CD4-positive, alpha-beta T cell (primary cell): ENCODE data around the gene NUP58. TPM values are rescaled to one million over a fixed set of nuclear protein-coding genes. Genes with fewer than 3 reads are reported as not detected.

Source experiments
- ATAC-seq: fragments of 200-7000 bp; cut with Tn5 transposase; one replicate; pipeline ENCODE4 v1.10.0; 2022; ENCODE audit warnings: mild to moderate bottlenecking; ENCODE audit not compliant: poor library complexity
- CTCF ChIA-PET: fragments of 350-600 bp; sonication (Branson Sonifier 250); formaldehyde crosslinking; loops from one replicate; lab custom pipeline; 2021; ENCODE audit warnings: antibody characterized with exemption, inconsistent platforms; lab: Charles Lee
- POLR2A ChIA-PET: fragments of 350-600 bp; sonication (Branson Sonifier 250); formaldehyde crosslinking; loops from one replicate; lab custom pipeline; 2021; ENCODE audit warnings: antibody characterized with exemption, inconsistent platforms; lab: Charles Lee
- DNase-seq, 14 experiments: peaks; one replicate each; pipeline ENCODE4 v3.0.0-alpha.2; 2013 to 2020; ENCODE audit warnings: mixed read lengths in 2 of 14
- H3K27ac ChIP-seq, 2 donors: one replicate each; pipeline versions ENCODE4 v1.5.1 to v1.7.0; 2013; ENCODE audit warnings: low read length in 2 of 2, low read depth in 1 of 2, mild to moderate bottlenecking in 1 of 2
- H3K27me3 ChIP-seq, 2 experiments: 1 replicate in 1 of 2; 2 replicates in 1 of 2; pipeline versions ENCODE4 v1.6.1 to v1.7.0; 2013; ENCODE audit warnings: low read length in 2 of 2, control low read depth in 1 of 2, mild to moderate bottlenecking in 1 of 2, moderate library complexity in 1 of 2; ENCODE audit not compliant: insufficient read depth in 2 of 2, control insufficient read depth in 1 of 2
- H3K36me3 ChIP-seq: one replicate; pipeline ENCODE4 v1.6.1; 2013; ENCODE audit warnings: low read length, control low read depth; ENCODE audit not compliant: insufficient read depth
- H3K4me1 ChIP-seq: one replicate; pipeline ENCODE4 v1.6.1; 2013; ENCODE audit warnings: low read length, control low read depth; ENCODE audit not compliant: insufficient read depth
- H3K4me3 ChIP-seq: one replicate; pipeline ENCODE4 v1.5.1; 2013; ENCODE audit warnings: mild to moderate bottlenecking, low read length, moderate library complexity
- H3K9me3 ChIP-seq, 2 experiments: 1 replicate in 1 of 2; 2 replicates in 1 of 2; pipeline versions ENCODE4 v1.6.1 to v1.7.0; 2013; ENCODE audit warnings: low read length in 2 of 2, mild to moderate bottlenecking in 2 of 2, control low read depth in 1 of 2, moderate library complexity in 1 of 2; ENCODE audit not compliant: control insufficient read depth in 1 of 2, insufficient read depth in 1 of 2
- H3K27ac Mint-ChIP-seq: one replicate; pipeline ENCODE4 v1.8.0; 2020; ENCODE audit warnings: mixed read lengths
- H3K27me3 Mint-ChIP-seq: one replicate; pipeline ENCODE4 v1.8.0; 2021; ENCODE audit warnings: mixed read lengths
- H3K36me3 Mint-ChIP-seq: one replicate; pipeline ENCODE4 v1.8.0; 2021; ENCODE audit warnings: low read depth, mixed read lengths
- H3K4me1 Mint-ChIP-seq: one replicate; pipeline ENCODE4 v1.8.0; 2021; ENCODE audit warnings: low read depth, mixed read lengths
- H3K4me3 Mint-ChIP-seq: one replicate; pipeline ENCODE4 v1.8.0; 2020; ENCODE audit warnings: mild to moderate bottlenecking, mixed read lengths
- H3K9me3 Mint-ChIP-seq: one replicate; pipeline ENCODE4 v1.8.0; 2020; ENCODE audit warnings: mixed read lengths
- CTCF ChIP-seq: fragments of 200-600 bp; IDR thresholded peaks from one replicate; pipeline ENCODE4 v1.8.0; 2022; ENCODE audit warnings: antibody characterized with exemption, mild to moderate bottlenecking
- intact Hi-C, 2 experiments: fragments of 100-400 bp; cut with DNase I in 1 of 2; cut with micrococcal nuclease in 1 of 2; formaldehyde crosslinking; loops; one replicate each; pipeline versions ENCODE4 v1.15.1 to v1.9.0; 2023 to 2025; cut with DNase I, micrococcal nuclease
- total RNA-seq, 174 experiments: library from RNA in 2 of 174; stranded (reverse) in 2 of 174; gene quantifications; one replicate each; pipeline ENCODE4 v1.2.3 and lab custom pipeline; 2021 to 2026

NUP58 gene
- total RNA-seq, 2 experiments from 2014 or later = 56.5 to 60.9 TPM

GRCh38 chr13:25365720-25366235 lies 64.4 kb downstream of the NUP58 start:
- DNase-seq (no peak), ATAC-seq (no peak)
- ChIA-PET CTCF (interaction anchor here (0.8 kb wide), 1 partner anchor 10 kb away, joined by 3 read pairs; no protein-coding TSS in a partner anchor), POLR2A (interaction anchor here (1.2 kb wide), 1 partner anchor 11 kb away, joined by 4 read pairs; no protein-coding TSS in a partner anchor)
- no peak overlapping the region for H3K27ac Mint-ChIP-seq
- H3K4me1 ChIP-seq = no peaks in the 10 kb centered on the region
- peaks cover 16 to 17% of the 10 kb centered on the region in 2 experiments for H3K27me3 ChIP-seq
- H3K36me3 Mint-ChIP-seq = no peaks in the 10 kb centered on the region
- H3K9me3 ChIP-seq = peaks cover 0 to 4% of the 10 kb centered on the region in 2 experiments
- H3K27ac ChIP-seq = no peak overlapping the region
- H3K9me3 Mint-ChIP-seq = peaks cover 5% of the 10 kb centered on the region
- intact Hi-C loops = no loop called here
- no peak overlapping the region for H3K4me3 Mint-ChIP-seq
- peaks cover 41% of the 10 kb centered on the region for H3K27me3 Mint-ChIP-seq
- H3K4me3 ChIP-seq = no peak overlapping the region
- H3K36me3 ChIP-seq = no peaks in the 10 kb centered on the region
- no peak for TF ChIP-seq CTCF
- no peaks in the 10 kb centered on the region for H3K4me1 Mint-ChIP-seq

GRCh38 chr13:25371158-25371874 lies 69.9 kb downstream of the NUP58 start:
- no peak for TF ChIP-seq CTCF
- no peaks in the 10 kb centered on the region for H3K36me3 ChIP-seq

GRCh38 chr13:25371875-25372283 lies 70.5 kb downstream of the NUP58 start, which contains the start of gene ATP8A2:
ATP8A2 (plus strand) TSS chr13:25371974; CDS start chr13:25372213, 239 bp downstream.
- H3K9me3 Mint-ChIP-seq = no peaks in the 10 kb centered on the region
- peaks cover 53 to 56% of the 10 kb centered on the region in 2 experiments for H3K27me3 ChIP-seq
- intact Hi-C loops = no loop called here
- H3K4me3 ChIP-seq = no peak within 1 kb of the TSS
- ATAC-seq (no peak), DNase-seq (no peak)
- peaks cover 0 to 3% of the 10 kb centered on the region in 2 experiments for H3K9me3 ChIP-seq
- H3K36me3 ChIP-seq = no peaks in the 10 kb centered on the region
- POLR2A ChIA-PET = no interaction called here
- no peaks in the 10 kb centered on the region for H3K36me3 Mint-ChIP-seq
- peaks cover 6% of the 10 kb centered on the region for H3K4me1 ChIP-seq
- CTCF ChIA-PET = no interaction called here
- TF ChIP-seq CTCF = no peak
- peaks cover 78% of the 10 kb centered on the region for H3K27me3 Mint-ChIP-seq
- H3K27ac Mint-ChIP-seq = no peak within 1 kb of the TSS
- H3K27ac ChIP-seq = no peak within 1 kb of the TSS
- H3K4me3 Mint-ChIP-seq = peak within 1 kb of the TSS; percentile 45
- peaks cover 7% of the 10 kb centered on the region for H3K4me1 Mint-ChIP-seq

More at GRCh38 chr13:25371158-25371874, 69.9 kb downstream of the NUP58 start:
- peaks cover 53 to 56% of the 10 kb centered on the region in 2 experiments for H3K27me3 ChIP-seq
- H3K4me1 ChIP-seq = peaks cover 6% of the 10 kb centered on the region
- H3K4me3 Mint-ChIP-seq = peak overlapping the region; percentile 45
- CTCF ChIA-PET = no interaction called here
- H3K27me3 Mint-ChIP-seq = peaks cover 75% of the 10 kb centered on the region
- H3K4me3 ChIP-seq = no peak overlapping the region
- no peak overlapping the region for H3K27ac ChIP-seq
- H3K27ac Mint-ChIP-seq = no peak overlapping the region
- H3K9me3 Mint-ChIP-seq = no peaks in the 10 kb centered on the region
- peaks cover 7% of the 10 kb centered on the region for H3K4me1 Mint-ChIP-seq
- POLR2A ChIA-PET = no interaction called here
- intact Hi-C loops = no loop called here
- H3K9me3 ChIP-seq = peaks cover 0 to 3% of the 10 kb centered on the region in 2 experiments
- DNase-seq (no peak), ATAC-seq (no peak)
- no peaks in the 10 kb centered on the region for H3K36me3 Mint-ChIP-seq
